Measurements from ENCODE around the gene FOS. TPM values are rescaled to one million over a fixed set of nuclear protein-coding genes. Genes with fewer than 3 reads are reported as not detected.

FOS gene
- total and polyA plus RNA-seq, 2 of the 8 experiments (the other 6 are each of a cell fraction or from before 2014, with no cell fraction given), result 50.2 to 51.8 TPM

DNA sequence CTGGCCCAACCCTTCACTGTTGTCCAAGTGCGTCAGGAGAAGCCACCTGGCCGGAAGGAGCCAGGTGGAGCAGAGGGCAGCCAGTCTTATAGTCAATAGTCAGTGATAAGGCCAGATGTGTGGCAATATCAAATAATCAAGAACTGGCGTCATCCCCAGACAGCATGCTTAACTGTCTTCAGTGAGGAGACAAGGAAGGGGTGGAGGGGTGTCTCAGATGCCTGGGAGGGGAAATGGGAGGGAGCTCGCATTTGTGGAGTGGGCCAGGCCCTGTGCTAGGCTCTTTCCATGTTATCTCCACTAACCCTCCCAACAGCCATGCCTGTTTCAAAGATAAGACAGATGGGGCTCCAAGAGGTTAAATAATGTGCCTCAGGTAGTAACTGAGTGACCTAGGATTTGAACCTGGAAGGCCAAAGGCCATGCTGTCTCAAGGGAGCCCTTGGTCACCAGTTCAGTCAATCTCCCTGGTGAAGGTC, 48.9 kb upstream of the FOS start:
- Histone ChIP-seq H2AFZ (ENCODE audit: low read length) (0 out of 2 replicates have a peak overlapping the region, but pooled peaks have one; percentile 31), H2BK20ac (ENCODE audit: low read length) (0 out of 2 replicates have a peak overlapping the region, but pooled peaks have one; percentile 32), H4K5ac (ENCODE audit: insufficient read length, low read depth, low read length) (no peak overlapping the region), H3K56ac (replicated peaks; ENCODE audit: insufficient read length, low read depth, low read length) (no peak overlapping the region), H3K9ac (replicated peaks in 1 of 4; ENCODE audit: extremely low read depth in 1 of 4, low read depth in 3 of 4, low read length in 3 of 4) (no peak overlapping the region), H2BK120ac (replicated peaks; ENCODE audit: low read depth, low read length) (no peak overlapping the region), H3K9me3 (ENCODE audit: insufficient read depth in 2 of 2, low read depth in 1 of 2, low read length in 1 of 2) (no peaks in the 10 kb centered on the region), H3K23ac (ENCODE audit: insufficient read length) (no peak overlapping the region), H3K4me3 (ENCODE audit: extremely low read depth in 1 of 4, insufficient read depth in 2 of 4, low read depth in 3 of 4, low read length in 4 of 4) (no peak overlapping the region), H3K4ac (replicated peaks; ENCODE audit: insufficient read length, low read depth, low read length) (no peak overlapping the region), H3K79me1 (ENCODE audit: low read depth, low read length) (no peaks in the 10 kb centered on the region), H3K27ac (ENCODE audit: low read depth, low read length) (no peak overlapping the region), H3K27me3 (replicated peaks in 1 of 4; ENCODE audit: control insufficient read depth in 3 of 4, extremely low read depth in 1 of 4, insufficient read depth in 3 of 4, low read length in 3 of 4) (no peaks in the 10 kb centered on the region), H4K8ac (ENCODE audit: extremely low read depth, insufficient read depth, low read length) (no peak overlapping the region), H3K36me3 (ENCODE audit: control insufficient read depth in 2 of 4, insufficient read depth in 4 of 4, low read length in 3 of 4) (no peaks in the 10 kb centered on the region), H3K79me2 (ENCODE audit: control insufficient read depth in 1 of 2, insufficient read depth in 2 of 2, low read length in 2 of 2) (no peaks in the 10 kb centered on the region), H2AK5ac (ENCODE audit: low read depth, low read length) (no peak overlapping the region), H2BK15ac (ENCODE audit: low read length) (no peak overlapping the region), H3K4me2 (ENCODE audit: insufficient read depth in 1 of 2, low read depth in 2 of 2, low read length in 2 of 2) (no peak overlapping the region), H4K20me1 (replicated peaks in 1 of 2; ENCODE audit: control insufficient read depth in 1 of 2, insufficient read depth in 2 of 2, low read length in 2 of 2) (peaks cover 0 to 1% of the 10 kb centered on the region in 2 experiments), H3K4me1 (replicated peaks in 1 of 4; ENCODE audit: control insufficient read depth in 3 of 4, insufficient read depth in 4 of 4, low read length in 3 of 4) (no peaks in the 10 kb centered on the region), H3K23me2 (ENCODE audit: low read depth, low read length) (no peaks in the 10 kb centered on the region; the same call in 1 of the 2 replicates), H2BK5ac (ENCODE audit: low read depth, low read length) (no peak overlapping the region), H3K14ac (ENCODE audit: insufficient read length) (no peak overlapping the region), H2BK12ac (ENCODE audit: low read depth, low read length) (no peak overlapping the region), H4K91ac (replicated peaks; ENCODE audit: insufficient read length, low read length) (no peak overlapping the region), H3K18ac (ENCODE audit: extremely low read depth, low read length) (no peak overlapping the region)
- ChIA-PET POLR2A (ENCODE audit: partially characterized antibody) (interaction anchor here (1.8 kb wide), 1 partner anchor 48 kb away, joined by 7 read pairs; no protein-coding TSS in a partner anchor), CTCF (ENCODE audit: partially characterized antibody) (interaction anchor here (0.8 to 1.7 kb wide), 7 partner anchors 11 to 71 kb away, joined by 3 to 17 read pairs (median 4); no protein-coding TSS in a partner anchor)
- WGBS, 2 experiments (ENCODE audit: extremely low coverage in 1 of 2, insufficient coverage in 1 of 2, insufficient read length in 1 of 2, insufficient replicate concordance in 2 of 2, low coverage in 1 of 2, low lambda C conversion rate in 2 of 2, missing lambda C conversion rate in 1 of 2), result 96% methylated on average over 4 of the region's 4 CpGs; no CpG with 5 or more reads in 1 of the 2 experiments
- TF ChIP-seq, protein P1, sequence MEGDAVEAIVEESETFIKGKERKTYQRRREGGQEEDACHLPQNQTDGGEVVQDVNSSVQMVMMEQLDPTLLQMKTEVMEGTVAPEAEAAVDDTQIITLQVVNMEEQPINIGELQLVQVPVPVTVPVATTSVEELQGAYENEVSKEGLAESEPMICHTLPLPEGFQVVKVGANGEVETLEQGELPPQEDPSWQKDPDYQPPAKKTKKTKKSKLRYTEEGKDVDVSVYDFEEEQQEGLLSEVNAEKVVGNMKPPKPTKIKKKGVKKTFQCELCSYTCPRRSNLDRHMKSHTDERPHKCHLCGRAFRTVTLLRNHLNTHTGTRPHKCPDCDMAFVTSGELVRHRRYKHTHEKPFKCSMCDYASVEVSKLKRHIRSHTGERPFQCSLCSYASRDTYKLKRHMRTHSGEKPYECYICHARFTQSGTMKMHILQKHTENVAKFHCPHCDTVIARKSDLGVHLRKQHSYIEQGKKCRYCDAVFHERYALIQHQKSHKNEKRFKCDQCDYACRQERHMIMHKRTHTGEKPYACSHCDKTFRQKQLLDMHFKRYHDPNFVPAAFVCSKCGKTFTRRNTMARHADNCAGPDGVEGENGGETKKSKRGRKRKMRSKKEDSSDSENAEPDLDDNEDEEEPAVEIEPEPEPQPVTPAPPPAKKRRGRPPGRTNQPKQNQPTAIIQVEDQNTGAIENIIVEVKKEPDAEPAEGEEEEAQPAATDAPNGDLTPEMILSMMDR (IDR thresholded peaks at IDR 0.05; ENCODE audit: control extremely low read depth in 1 of 3, insufficient read depth in 1 of 3, low read depth in 1 of 3, low read length in 3 of 3), result no peak
- TF ChIP-seq RXRA (IDR thresholded peaks at IDR 0.05; ENCODE audit: insufficient read depth, low read depth, low read length), result no peak
- no peak for TF ChIP-seq KDM4A (IDR thresholded peaks at IDR 0.05; ENCODE audit: low read depth, low read length, severe bottlenecking)
- no peak for TF ChIP-seq SIN3A (conservative IDR thresholded peaks at IDR 0.05 in 1 of 2, IDR thresholded peaks at IDR 0.05 in 1 of 2; ENCODE audit: low read depth in 1 of 2, low read length in 2 of 2)
- no peak for TF ChIP-seq TAF1 (IDR thresholded peaks at IDR 0.05; ENCODE audit: low read depth, low read length)
- TF ChIP-seq YY1 (IDR thresholded peaks at IDR 0.05; ENCODE audit: low read depth, low read length), result no peak
- TF ChIP-seq NRF1 (IDR thresholded peaks at IDR 0.05; ENCODE audit: low read depth, low read length), result no peak
- FAIRE-seq, result no peak
- DNase-seq (ENCODE audit: low read depth in 1 of 2, low spot score in 2 of 2), result no peak
